HCT116 (cell line): ENCODE results near the gene AIF1. TPM values are rescaled to one million over a fixed set of nuclear protein-coding genes. Genes with fewer than 3 reads are reported as not detected.

Experiments used
- ATAC-seq: fragments of 200-7000 bp; cut with Tn5 transposase; 2 replicates; pipeline ENCODE4 v1.9.1; 2020; ENCODE audit warnings: mild to moderate bottlenecking, moderate library complexity
- BruUV-seq: library from RNA; stranded (reverse); fragments of 400-500 nt; replicated peaks from 2 replicates; lab custom pipeline; 2021; lab: Mats Ljungman, UMichigan
- CTCF ChIA-PET: fragments of 300-600 bp; sonication (Branson Sonifier 250); formaldehyde crosslinking; loops from one replicate; lab custom pipeline; 2021; ENCODE audit warnings: antibody characterized with exemption; lab: Charles Lee
- POLR2A ChIA-PET: fragments of 300-600, 350-600 bp; sonication (Branson Sonifier 250); formaldehyde crosslinking; loops from one replicate; lab custom pipeline; 2021; ENCODE audit warnings: antibody characterized with exemption; lab: Charles Lee
- RAD21 ChIA-PET, 2 experiments: fragments of 300-600 bp; sonication (Branson Sonifier 250); formaldehyde crosslinking; loops; one replicate each; lab custom pipeline; 2023; ENCODE audit warnings: low total read pairs in 2 of 2; ENCODE audit not compliant: uncharacterized antibody in 2 of 2, unreplicated experiment in 2 of 2, low non-redundant PET in 1 of 2; lab: Charles Lee
- DNase-seq: peaks from one replicate; pipeline ENCODE4 v3.0.0-alpha.2; 2010; ENCODE audit warnings: low read depth, low spot score
- H2AFZ ChIP-seq: fragments of 200-600 bp; shearing (Covaris generic), sonication (generic); 2 replicates; pipeline ENCODE4 v1.6.1; 2017; ENCODE audit warnings: low read depth, mixed run types, mixed read lengths, antibody characterized with exemption, low read length; ENCODE audit not compliant: poor library complexity, severe bottlenecking
- H3K27ac ChIP-seq: 2 replicates; pipeline ENCODE4 v1.5.1; 2012; ENCODE audit warnings: low read depth, low read length
- H3K27me3 ChIP-seq: fragments of 200-600 bp; sonication (generic); 2 replicates; pipeline ENCODE4 v1.6.1; 2016; ENCODE audit warnings: mixed run types, low read length, mixed read lengths; ENCODE audit not compliant: insufficient read depth
- H3K36me3 ChIP-seq, 2 experiments: fragments of 200-500 bp in 1 of 2; fragments of 200-600 bp in 1 of 2; sonication (Bioruptor generic) in 1 of 2; sonication (generic) in 1 of 2; 2 replicates each; pipeline versions ENCODE4 v1.5.1 to v1.6.1; 2014 to 2016; ENCODE audit warnings: low read length in 2 of 2, inconsistent platforms in 1 of 2, mixed read lengths in 1 of 2, mixed run types in 1 of 2; ENCODE audit not compliant: insufficient read depth in 2 of 2, control insufficient read depth in 1 of 2
- H3K4me1 ChIP-seq, 2 experiments: fragments of 200-600 bp in 1 of 2; sonication (generic) in 1 of 2; 2 replicates each; pipeline versions ENCODE4 v1.5.1 to v1.6.1; 2012 to 2017; ENCODE audit warnings: low read length in 2 of 2, inconsistent platforms in 1 of 2, mild to moderate bottlenecking in 1 of 2, mixed read lengths in 1 of 2, mixed run types in 1 of 2, moderate library complexity in 1 of 2; ENCODE audit not compliant: insufficient read depth in 2 of 2, control insufficient read depth in 1 of 2
- H3K4me2 ChIP-seq: fragments of 200-600 bp; sonication (generic); 2 replicates; pipeline ENCODE4 v1.6.1; 2017; ENCODE audit warnings: mixed run types, low read length, mixed read lengths
- H3K4me3 ChIP-seq, 2 experiments: fragments of 200-600 bp in 1 of 2; sonication (generic) in 1 of 2; replicated peaks in 1 of 2; 2 replicates each; pipeline ENCODE4 v1.5.1; 2011 to 2016; ENCODE audit warnings: low read length in 2 of 2, control low read depth in 1 of 2, low read depth in 1 of 2, mild to moderate bottlenecking in 1 of 2, mixed read lengths in 1 of 2, mixed run types in 1 of 2
- H3K79me2 ChIP-seq: fragments of 200-600 bp; sonication (generic); 2 replicates; pipeline ENCODE4 v1.6.1; 2017; ENCODE audit warnings: mild to moderate bottlenecking, mixed run types, low read length, moderate library complexity, mixed read lengths; ENCODE audit not compliant: insufficient read depth
- H3K9ac ChIP-seq: fragments of 200-600 bp; sonication (generic); 2 replicates; pipeline ENCODE4 v1.6.1; 2016; ENCODE audit warnings: low read length, mixed read lengths
- H3K9me2 ChIP-seq: fragments of 200-600 bp; sonication (generic), shearing (Covaris generic); 2 replicates; pipeline ENCODE4 v1.6.1; 2017; ENCODE audit warnings: mixed run types, mild to moderate bottlenecking, moderate library complexity; ENCODE audit not compliant: insufficient read depth
- H3K9me3 ChIP-seq, 2 experiments: fragments of 200-500 bp in 1 of 2; fragments of 200-600 bp in 1 of 2; sonication (Bioruptor generic) in 1 of 2; sonication (generic) in 1 of 2; 2 replicates each; pipeline ENCODE4 v1.6.1; 2014 to 2017; ENCODE audit warnings: low read length in 2 of 2, mixed read lengths in 2 of 2, inconsistent platforms in 1 of 2, low read depth in 1 of 2, mild to moderate bottlenecking in 1 of 2, mixed run types in 1 of 2, moderate library complexity in 1 of 2; ENCODE audit not compliant: control insufficient read depth in 1 of 2, insufficient read depth in 1 of 2
- H4K20me1 ChIP-seq: fragments of 200-600 bp; sonication (generic), shearing (Covaris generic); 2 replicates; pipeline ENCODE4 v1.6.1; 2017; ENCODE audit warnings: mixed run types, mild to moderate bottlenecking, moderate library complexity; ENCODE audit not compliant: insufficient read depth
- CBX3 ChIP-seq: IDR thresholded peaks from 2 replicates; pipeline ENCODE4 v1.6.1; 2012; ENCODE audit warnings: low read depth
- CEBPB ChIP-seq: IDR thresholded peaks from 2 replicates; pipeline ENCODE4 v1.6.1; 2012; ENCODE audit warnings: low read depth
- REST ChIP-seq: IDR thresholded peaks from 2 replicates; pipeline ENCODE4 v1.6.1; 2012; ENCODE audit warnings: low read depth
- intact Hi-C: fragments of 100-400 bp; cut with micrococcal nuclease; formaldehyde crosslinking; loops from 2 replicates; pipeline ENCODE4 v1.10.0; 2022
- total RNA-seq: library from RNA; stranded (reverse); gene quantifications from one replicate; pipeline ENCODE4 v1.2.1, GENCODE V29; 2021; ENCODE audit not compliant: unreplicated experiment

Gene AIF1
- total RNA-seq, 1 experiment from 2014 or later = not detected

GRCh38 chr6:31621991-31622390 is 7.0 kb downstream of the AIF1 start:
- H2AFZ ChIP-seq = no peak overlapping the region
- no peaks in the 10 kb centered on the region for H3K27me3 ChIP-seq
- CTCF ChIA-PET = no interaction called here
- H3K4me3 ChIP-seq = peak overlapping the region; percentile 99 to 100
- no peaks in the 10 kb centered on the region for H4K20me1 ChIP-seq
- RAD21 ChIA-PET = no interaction called here
- intact Hi-C loops = no loop called here
- H3K9ac ChIP-seq = peak overlapping the region; percentile 98
- no peaks in the 10 kb centered on the region for H3K9me3 ChIP-seq
- peak overlapping the region; percentile 91 for H3K4me2 ChIP-seq
- peaks cover 24 to 56% of the 10 kb centered on the region in 2 experiments for H3K36me3 ChIP-seq
- no TSS peak for BruUV-seq
- no peak for ATAC-seq
- DNase-seq = no peak
- H3K27ac ChIP-seq = peak overlapping the region; percentile 90
- TF ChIP-seq CBX3 (no peak), CEBPB (no peak)
- H3K9me2 ChIP-seq = no peaks in the 10 kb centered on the region
- H3K79me2 ChIP-seq = peaks cover 62% of the 10 kb centered on the region
- H3K4me1 ChIP-seq = peaks cover 6 to 18% of the 10 kb centered on the region in 2 experiments; a peak in 3 of 4 replicates
- POLR2A ChIA-PET = interaction anchor here (0.7 to 0.8 kb wide), 2 partner anchors 30 to 43 kb away, joined by 3 read pairs; partner anchors contain the start of gene GPANK1

GRCh38 chr6:31622684-31623091 is 7.7 kb downstream of the AIF1 start:
- no peak overlapping the region for H3K4me3 ChIP-seq
- peak overlapping the region; percentile 90; the same call in 1 of the 2 replicates for H3K27ac ChIP-seq
- no peaks in the 10 kb centered on the region for H4K20me1 ChIP-seq
- peaks cover 69% of the 10 kb centered on the region for H3K79me2 ChIP-seq
- CTCF ChIA-PET = no interaction called here
- no peaks in the 10 kb centered on the region for H3K9me2 ChIP-seq
- BruUV-seq = no TSS peak
- no peak for TF ChIP-seq REST
- TF ChIP-seq, all 23 proteins: peak for 0
- RAD21 ChIA-PET = no interaction called here
- H3K9ac ChIP-seq = 0 out of 2 replicates have a peak overlapping the region, but pooled peaks have one; percentile 98
- no peaks in the 10 kb centered on the region for H3K9me3 ChIP-seq
- intact Hi-C loops = no loop called here
- ATAC-seq (no peak), DNase-seq (no peak)
- H2AFZ ChIP-seq = no peak overlapping the region
- peaks cover 6 to 18% of the 10 kb centered on the region in 2 experiments; a peak in 3 of 4 replicates for H3K4me1 ChIP-seq
- H3K4me2 ChIP-seq = peak overlapping the region; percentile 91
- no peaks in the 10 kb centered on the region for H3K27me3 ChIP-seq
- POLR2A ChIA-PET = no interaction called here
- peaks cover 30 to 63% of the 10 kb centered on the region in 2 experiments for H3K36me3 ChIP-seq
